ENCODE measurements around the gene TOR1AIP2.

- TF ChIP-seq CTCF (IDR thresholded peaks at IDR 0.05) (no peak), POLR2A (IDR thresholded peaks at IDR 0.05) (no peak), POLR2AphosphoS5 (IDR thresholded peaks at IDR 0.05) (no peak)
These were observed 6.7 kb downstream of the TOR1AIP2 start for GRCh38 chr1:179870870-179871269.
